NCI-H187 treated with DMSO at 0.1 percent for 48 hours (cell line): Measurements from ENCODE around the gene CNDP1.
"Not testable (repeated sequence)": the region's sequence is repeated elsewhere in the genome, so short reads cannot be mapped to it uniquely, and the experiment has no call there.

Experiments
- DNase-seq: peaks from one replicate; lab custom pipeline; 2025; lab: John Stamatoyannopoulos, UW

CNDP1 gene

GRCh38 chr18:74534150-74534969 lies at the start of gene CNDP1:
TSS of gene CNDP1 (plus strand) at chr18:74534500. CDS start at chr18:74534668, 168 bp downstream.
- DNase-seq, result no peak

- no peak for DNase-seq
Observed at GRCh38 chr18:74486119-74486849, 48.0 kb upstream of the CNDP1 start.

GRCh38 chr18:74488354-74488753 lies 45.9 kb upstream of the CNDP1 start:
- no peak for DNase-seq

- DNase-seq, result no peak
Observed at GRCh38 chr18:74488864-74489263, 45.4 kb upstream of the CNDP1 start.

GRCh38 chr18:74489676-74490075 lies 44.6 kb upstream of the CNDP1 start:
- no peak for DNase-seq

GRCh38 chr18:74492259-74492658 lies 42.0 kb upstream of the CNDP1 start:
- no peak for DNase-seq

- DNase-seq, result no peak
Observed at GRCh38 chr18:74493689-74494088, 40.6 kb upstream of the CNDP1 start.

GRCh38 chr18:74494514-74494913 lies 39.8 kb upstream of the CNDP1 start:
- DNase-seq, result no peak

GRCh38 chr18:74495581-74496507 lies 38.5 kb upstream of the CNDP1 start, which contains the start of gene CNDP2:
TSS of gene CNDP2 (plus strand) at chr18:74496363. CDS start at chr18:74499974, 3,611 bp downstream.
- DNase-seq, result peak; percentile 71

- DNase-seq, result no peak
Observed at GRCh38 chr18:74496508-74497323, 37.6 kb upstream of the CNDP1 start.

GRCh38 chr18:74497324-74497676 lies 37.0 kb upstream of the CNDP1 start:
- no peak for DNase-seq

GRCh38 chr18:74497778-74498177 lies 36.5 kb upstream of the CNDP1 start:
- DNase-seq, result no peak

GRCh38 chr18:74498712-74499627 lies 35.3 kb upstream of the CNDP1 start:
- no peak for DNase-seq

GRCh38 chr18:74499633-74500032 lies 34.7 kb upstream of the CNDP1 start:
- no peak for DNase-seq

- DNase-seq, result no peak
Observed at GRCh38 chr18:74500372-74500771, 33.9 kb upstream of the CNDP1 start.

- not testable (repeated sequence) for DNase-seq
Observed at GRCh38 chr18:74500774-74501173, 33.5 kb upstream of the CNDP1 start.

GRCh38 chr18:74501386-74501785 lies 32.9 kb upstream of the CNDP1 start:
- DNase-seq, result no peak

- no peak for DNase-seq
Observed at GRCh38 chr18:74503137-74503536, 31.2 kb upstream of the CNDP1 start.

- no peak for DNase-seq
Observed at GRCh38 chr18:74505776-74506175, 28.5 kb upstream of the CNDP1 start.

GRCh38 chr18:74506448-74507084 lies 27.7 kb upstream of the CNDP1 start:
- DNase-seq, result no peak
